GM19395 (cell line): Measurements from ENCODE around the gene SLC25A3.

Experiments
- ATAC-seq: cut with Tn5 transposase; IDR thresholded peaks from one replicate; pipeline ENCODE4 v1.9.1; 2021; ENCODE audit warnings: mild to moderate bottlenecking, moderate library complexity; ENCODE audit not compliant: unreplicated experiment

Gene SLC25A3

DNA sequence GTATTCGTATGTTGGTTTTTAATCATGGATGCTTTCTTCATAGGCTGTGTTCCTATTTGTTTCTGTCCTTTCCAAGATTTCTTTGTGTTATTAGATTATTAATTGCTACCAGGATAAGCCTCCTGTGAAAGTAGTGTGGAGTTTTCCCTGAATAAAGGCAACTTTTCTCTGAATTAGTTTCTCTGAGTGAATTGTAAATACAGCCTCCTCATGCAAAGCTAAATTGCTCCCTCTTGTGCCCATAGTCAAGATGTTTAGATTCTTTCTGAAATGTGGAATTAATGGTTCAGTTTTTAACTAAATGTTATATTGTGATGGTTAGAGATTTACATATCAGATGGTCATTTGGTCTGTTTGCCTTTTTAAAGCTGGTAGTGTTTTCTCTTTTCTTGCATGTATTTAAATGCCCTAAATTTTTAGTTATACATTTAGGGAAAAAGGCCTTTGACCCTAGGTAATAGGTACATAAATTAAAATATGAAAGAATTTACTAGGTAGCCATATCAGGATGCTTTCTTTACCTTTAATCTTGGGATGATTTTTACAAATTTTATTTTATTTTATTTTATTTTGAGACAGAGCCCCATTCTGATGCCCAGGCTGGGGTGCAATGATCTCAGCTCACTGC is 60.5 kb downstream of the SLC25A3 start:
- ATAC-seq = peak; percentile 47
